H1 (cell line): ENCODE measurements around the gene ADAMTS17. TPM values are rescaled to one million over a fixed set of nuclear protein-coding genes. Genes with fewer than 3 reads are reported as not detected.

Experiments
- CTCF ChIA-PET: fragments of 300-600 bp; sonication (Branson Sonifier 250); formaldehyde crosslinking; loops from one replicate; lab custom pipeline; 2021; ENCODE audit not compliant: partially characterized antibody; lab: Charles Lee
- POLR2A ChIA-PET: fragments of 300-600 bp; sonication (Branson Sonifier 250); formaldehyde crosslinking; loops from one replicate; lab custom pipeline; 2021; ENCODE audit warnings: inconsistent platforms; ENCODE audit not compliant: partially characterized antibody; lab: Charles Lee
- DNase-seq, 2 experiments: peaks; one replicate each; pipeline versions ENCODE4 v3.0.0 to v3.0.0-alpha.2; 2010 to 2022; ENCODE audit warnings: low spot score in 2 of 2, low read depth in 1 of 2, mixed read lengths in 1 of 2
- FAIRE-seq: peaks from 2 replicates; lab custom pipeline; 2011; peaks lifted over from hg19 to GRCh38; lab: Jason Lieb, UNC
- H2AFZ ChIP-seq: 2 replicates; pipeline ENCODE4 v1.8.1; 2012; ENCODE audit warnings: low read length, inconsistent platforms
- H2AK5ac ChIP-seq: 2 replicates; pipeline ENCODE4 v1.6.1; 2013; ENCODE audit warnings: low read depth, low read length
- H2BK120ac ChIP-seq: replicated peaks from 2 replicates; pipeline ENCODE3; 2013; ENCODE audit warnings: low read depth, low read length, inconsistent platforms
- H2BK12ac ChIP-seq: 2 replicates; pipeline ENCODE4 v1.6.1; 2013; ENCODE audit warnings: low read depth, low read length
- H2BK15ac ChIP-seq: 2 replicates; pipeline ENCODE4 v1.6.1; 2013; ENCODE audit warnings: low read length
- H2BK20ac ChIP-seq: 2 replicates; pipeline ENCODE4 v1.6.1; 2013; ENCODE audit warnings: low read length
- H2BK5ac ChIP-seq: 2 replicates; pipeline ENCODE4 v1.6.1; 2013; ENCODE audit warnings: low read depth, low read length
- H3K14ac ChIP-seq: 2 replicates; pipeline ENCODE4 v1.6.1; 2013; ENCODE audit warnings: inconsistent platforms; ENCODE audit not compliant: insufficient read length
- H3K18ac ChIP-seq: 2 replicates; pipeline ENCODE4 v1.6.1; 2013; ENCODE audit warnings: low read length; ENCODE audit errors: extremely low read depth
- H3K23ac ChIP-seq: 2 replicates; pipeline ENCODE4 v1.6.1; 2013; ENCODE audit warnings: inconsistent platforms; ENCODE audit not compliant: insufficient read length
- H3K23me2 ChIP-seq: 2 replicates; pipeline ENCODE4 v1.6.1; 2013; ENCODE audit warnings: low read depth, low read length
- H3K27ac ChIP-seq: 2 replicates; pipeline ENCODE4 v1.6.1; 2011; ENCODE audit warnings: low read depth, low read length, inconsistent platforms
- H3K27me3 ChIP-seq, 4 experiments: replicated peaks in 1 of 4; 1 replicate in 1 of 4; 2 replicates in 3 of 4; pipeline versions ENCODE4 v1.6.1 to v1.8.1; 2011 to 2013; ENCODE audit warnings: low read length in 3 of 4, mild to moderate bottlenecking in 3 of 4, inconsistent platforms in 2 of 4, mixed read lengths in 2 of 4, moderate library complexity in 1 of 4; ENCODE audit not compliant: control insufficient read depth in 3 of 4, insufficient read depth in 3 of 4; ENCODE audit errors: extremely low read depth in 1 of 4
- H3K36me3 ChIP-seq, 4 experiments: 2 replicates each; pipeline versions ENCODE4 v1.6.1 to v1.8.1; 2011 to 2013; ENCODE audit warnings: mild to moderate bottlenecking in 4 of 4, low read length in 3 of 4, moderate library complexity in 2 of 4, control low read depth in 1 of 4, inconsistent platforms in 1 of 4; ENCODE audit not compliant: insufficient read depth in 4 of 4, control insufficient read depth in 2 of 4
- H3K4ac ChIP-seq: replicated peaks from 2 replicates; pipeline ENCODE3; 2013; ENCODE audit warnings: low read length, low read depth, mixed read lengths, inconsistent platforms; ENCODE audit not compliant: insufficient read length
- H3K4me1 ChIP-seq, 4 experiments: replicated peaks in 1 of 4; 1 replicate in 1 of 4; 2 replicates in 3 of 4; pipeline versions ENCODE4 v1.6.1 to v1.8.1; 2011 to 2013; ENCODE audit warnings: low read length in 3 of 4, inconsistent platforms in 2 of 4, mixed read lengths in 1 of 4; ENCODE audit not compliant: insufficient read depth in 4 of 4, control insufficient read depth in 3 of 4
- H3K4me2 ChIP-seq, 2 experiments: 2 replicates each; pipeline versions ENCODE4 v1.6.1 to v1.8.1; 2011 to 2013; ENCODE audit warnings: low read depth in 2 of 2, low read length in 2 of 2, control low read depth in 1 of 2, inconsistent platforms in 1 of 2, mild to moderate bottlenecking in 1 of 2; ENCODE audit not compliant: insufficient read depth in 1 of 2
- H3K4me3 ChIP-seq, 4 experiments: fragments of 200-600, 300-600 bp in 1 of 4; sonication (generic), shearing (Covaris generic), sonication (Bioruptor Twin) in 1 of 4; 2 replicates each; pipeline versions ENCODE4 v1.5.1 to v1.8.1; 2011 to 2016; ENCODE audit warnings: low read length in 4 of 4, low read depth in 3 of 4, control low read depth in 2 of 4, inconsistent platforms in 2 of 4, mild to moderate bottlenecking in 2 of 4, mixed read lengths in 1 of 4, moderate library complexity in 1 of 4; ENCODE audit not compliant: insufficient read depth in 2 of 4; ENCODE audit errors: extremely low read depth in 1 of 4
- H3K56ac ChIP-seq: replicated peaks from 2 replicates; pipeline ENCODE3; 2013; ENCODE audit warnings: low read depth, mild to moderate bottlenecking, mixed read lengths, low read length, inconsistent platforms; ENCODE audit not compliant: insufficient read length
- H3K79me1 ChIP-seq: 2 replicates; pipeline ENCODE4 v1.6.1; 2013; ENCODE audit warnings: low read depth, low read length, control low read depth
- H3K79me2 ChIP-seq, 2 experiments: 2 replicates each; pipeline versions ENCODE4 v1.6.1 to v1.8.1; 2012 to 2013; ENCODE audit warnings: low read length in 2 of 2, mild to moderate bottlenecking in 2 of 2, inconsistent platforms in 1 of 2; ENCODE audit not compliant: insufficient read depth in 2 of 2, control insufficient read depth in 1 of 2
- H3K9ac ChIP-seq, 4 experiments: replicated peaks in 1 of 4; 1 replicate in 1 of 4; 2 replicates in 3 of 4; pipeline versions ENCODE4 v1.6.1 to v1.8.1; 2011 to 2013; ENCODE audit warnings: low read depth in 3 of 4, low read length in 3 of 4, control low read depth in 2 of 4, mild to moderate bottlenecking in 2 of 4, moderate library complexity in 2 of 4, inconsistent platforms in 1 of 4; ENCODE audit errors: extremely low read depth in 1 of 4
- H3K9me3 ChIP-seq, 2 experiments: 2 replicates each; pipeline versions ENCODE4 v1.6.1 to v1.8.1; 2012 to 2013; ENCODE audit warnings: mild to moderate bottlenecking in 2 of 2, moderate library complexity in 2 of 2, control low read depth in 1 of 2, inconsistent platforms in 1 of 2, low read depth in 1 of 2, low read length in 1 of 2, mixed read lengths in 1 of 2; ENCODE audit not compliant: insufficient read depth in 2 of 2
- H4K20me1 ChIP-seq, 2 experiments: replicated peaks in 1 of 2; 2 replicates each; pipeline versions ENCODE3 to v1.8.1; 2011 to 2013; ENCODE audit warnings: inconsistent platforms in 2 of 2, low read length in 2 of 2, mild to moderate bottlenecking in 1 of 2; ENCODE audit not compliant: insufficient read depth in 2 of 2, control insufficient read depth in 1 of 2
- H4K5ac ChIP-seq: 2 replicates; pipeline ENCODE4 v1.6.1; 2013; ENCODE audit warnings: low read length, low read depth, mixed read lengths, inconsistent platforms; ENCODE audit not compliant: insufficient read length
- H4K8ac ChIP-seq: 2 replicates; pipeline ENCODE4 v1.8.0; 2013; ENCODE audit warnings: mild to moderate bottlenecking, moderate library complexity, low read length, inconsistent platforms; ENCODE audit not compliant: insufficient read depth; ENCODE audit errors: extremely low read depth
- H4K91ac ChIP-seq: replicated peaks from 2 replicates; pipeline ENCODE3; 2013; ENCODE audit warnings: low read length, mixed read lengths, inconsistent platforms; ENCODE audit not compliant: insufficient read length
- CEBPB ChIP-seq: IDR thresholded peaks from 2 replicates; pipeline ENCODE4 v1.6.1; 2012; ENCODE audit warnings: low read depth, low read length
- EZH2 ChIP-seq: fragments of 200-600 bp; sonication (generic); IDR thresholded peaks from 2 replicates; pipeline ENCODE4 v1.7.1; 2012; ENCODE audit warnings: low read depth, mild to moderate bottlenecking, moderate library complexity, low read length, inconsistent platforms; ENCODE audit not compliant: severe bottlenecking
- RBBP5 ChIP-seq: IDR thresholded peaks from 2 replicates; pipeline ENCODE4 v1.7.1; 2012; ENCODE audit warnings: low read depth, mild to moderate bottlenecking, inconsistent platforms, low read length, moderate library complexity, borderline replicate concordance
- SAP30 ChIP-seq: fragments of 300-600 bp; sonication (generic); IDR thresholded peaks from 2 replicates; pipeline ENCODE4 v1.7.1; 2012; ENCODE audit warnings: low read length, moderate library complexity, mild to moderate bottlenecking, inconsistent platforms; ENCODE audit not compliant: insufficient read depth, insufficient replicate concordance
- SP1 ChIP-seq: IDR thresholded peaks from 2 replicates; pipeline ENCODE4 v1.6.1; 2011; ENCODE audit warnings: low read depth, low read length
- WGBS, 2 experiments: shearing (Covaris generic) in 1 of 2; methylation state at CpG; one replicate each; pipeline versions ENCODE4 v1.1.6 to v1.1.7; 2013 to 2015; ENCODE audit warnings: low lambda C conversion rate in 2 of 2, mixed read lengths in 2 of 2, inconsistent platforms in 1 of 2, low coverage in 1 of 2, missing lambda C conversion rate in 1 of 2; ENCODE audit not compliant: insufficient replicate concordance in 2 of 2, insufficient coverage in 1 of 2, insufficient read length in 1 of 2; ENCODE audit errors: extremely low coverage in 1 of 2, missing lambda C conversion rate in 1 of 2; 5-methylcytosine and 5-hydroxymethylcytosine counted together
- polyA plus RNA-seq, 7 experiments: library from polyadenylated mRNA; depleted of rRNA in 3 of 7; stranded (reverse) in 5 of 7; unstranded in 2 of 7; fragments of >200 nt in 5 of 7; fragments of 200-250 nt in 2 of 7; gene quantifications; 1 replicate in 5 of 7; 2 replicates in 1 of 7; 4 replicates in 1 of 7; pipeline versions ENCODE4 v1.2.1 to v1.2.3, GENCODE V29; 2011 to 2013; ENCODE audit warnings: missing spikeins in 2 of 7, mixed read lengths in 2 of 7
- total RNA-seq: library from RNA; stranded (reverse); fragmentation: NEBNext Ultra II Directional; extraction: Animal tissue kit (Norgen Biotek cat#: 25700); gene quantifications from 2 replicates; pipeline ENCODE4 v1.2.1, GENCODE V29; 2021

The ADAMTS17 gene
- total and polyA plus RNA-seq, 2 of the 8 experiments (the other 6 are each of a cell fraction or from before 2014, with no cell fraction given), result 0.51 to 1.7 TPM

DNA sequence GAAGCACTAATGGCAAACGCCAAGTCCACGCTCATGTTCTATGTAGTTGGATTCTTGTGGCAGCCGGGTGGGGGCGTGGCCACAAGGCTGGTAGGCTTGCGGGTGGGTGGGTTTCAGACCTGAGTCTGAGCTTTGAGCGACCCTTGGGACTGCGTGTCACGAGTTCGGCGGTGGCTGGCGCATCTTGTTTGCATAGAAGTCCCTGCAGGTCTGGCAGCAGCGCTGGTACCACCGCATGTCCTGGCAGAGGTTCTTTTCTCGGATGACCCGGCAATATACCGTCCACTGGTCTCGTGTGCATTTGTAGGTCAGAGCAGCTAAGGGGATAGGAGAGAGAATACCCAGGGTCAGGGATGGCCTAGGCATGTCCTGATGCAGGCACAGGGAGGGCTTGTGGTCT is 367.5 kb downstream of the ADAMTS17 start:
- H2BK12ac ChIP-seq, result no peak overlapping the region
- no peak overlapping the region for H3K23ac ChIP-seq
- DNase-seq (no peak), FAIRE-seq (no peak)
- H3K27me3 ChIP-seq, result no peaks in the 10 kb centered on the region
- peaks cover 0 to 10% (median 6%) of the 10 kb centered on the region in 4 experiments; a peak in 5 of 7 replicates for H3K4me1 ChIP-seq
- no peaks in the 10 kb centered on the region for H3K79me1 ChIP-seq
- no peak overlapping the region for H3K27ac ChIP-seq
- no peaks in the 10 kb centered on the region for H3K23me2 ChIP-seq
- H3K18ac ChIP-seq, result no peak overlapping the region
- H3K9ac ChIP-seq, result no peak overlapping the region
- H3K9me3 ChIP-seq, result no peaks in the 10 kb centered on the region
- POLR2A ChIA-PET, result no interaction called here
- H4K91ac ChIP-seq, result no peak overlapping the region
- no peak overlapping the region for H2AK5ac ChIP-seq
- no peak overlapping the region for H2BK20ac ChIP-seq
- no peaks in the 10 kb centered on the region for H3K79me2 ChIP-seq
- no peak overlapping the region for H3K14ac ChIP-seq
- no peak overlapping the region for H2BK120ac ChIP-seq
- H3K56ac ChIP-seq, result no peak overlapping the region
- no peak overlapping the region for H4K5ac ChIP-seq
- H4K8ac ChIP-seq, result no peak overlapping the region
- WGBS, 2 experiments, result 90% methylated on average over 17 of the region's 17 CpGs; no CpG with 5 or more reads in 1 of the 2 experiments
- H2BK5ac ChIP-seq, result no peak overlapping the region
- H3K4ac ChIP-seq, result no peak overlapping the region
- no peak overlapping the region for H3K4me2 ChIP-seq
- H3K36me3 ChIP-seq, result no peaks in the 10 kb centered on the region
- no peak overlapping the region for H3K4me3 ChIP-seq
- H4K20me1 ChIP-seq, result no peaks in the 10 kb centered on the region
- peak overlapping the region; percentile 48; the same call in 1 of the 2 replicates for H2BK15ac ChIP-seq
- no peak overlapping the region for H2AFZ ChIP-seq
- CTCF ChIA-PET, result interaction anchor here (0.9 kb wide), 1 partner anchor 9 kb away, joined by 3 read pairs; no protein-coding TSS in a partner anchor
- TF ChIP-seq SAP30 (no peak), SP1 (no peak), RBBP5 (no peak), CEBPB (no peak), EZH2 (no peak)
